ENCODE results near the gene FGF22. TPM values are rescaled to one million over a fixed set of nuclear protein-coding genes. Genes with fewer than 3 reads are reported as not detected.
A peak's percentile ranks its signal among the peaks of the same experiment; 100 is the strongest.

FGF22 gene
- total and polyA plus RNA-seq, 9 donors = 0.23 to 4.4 (median 2.3) TPM; not detected in 1

DNA sequence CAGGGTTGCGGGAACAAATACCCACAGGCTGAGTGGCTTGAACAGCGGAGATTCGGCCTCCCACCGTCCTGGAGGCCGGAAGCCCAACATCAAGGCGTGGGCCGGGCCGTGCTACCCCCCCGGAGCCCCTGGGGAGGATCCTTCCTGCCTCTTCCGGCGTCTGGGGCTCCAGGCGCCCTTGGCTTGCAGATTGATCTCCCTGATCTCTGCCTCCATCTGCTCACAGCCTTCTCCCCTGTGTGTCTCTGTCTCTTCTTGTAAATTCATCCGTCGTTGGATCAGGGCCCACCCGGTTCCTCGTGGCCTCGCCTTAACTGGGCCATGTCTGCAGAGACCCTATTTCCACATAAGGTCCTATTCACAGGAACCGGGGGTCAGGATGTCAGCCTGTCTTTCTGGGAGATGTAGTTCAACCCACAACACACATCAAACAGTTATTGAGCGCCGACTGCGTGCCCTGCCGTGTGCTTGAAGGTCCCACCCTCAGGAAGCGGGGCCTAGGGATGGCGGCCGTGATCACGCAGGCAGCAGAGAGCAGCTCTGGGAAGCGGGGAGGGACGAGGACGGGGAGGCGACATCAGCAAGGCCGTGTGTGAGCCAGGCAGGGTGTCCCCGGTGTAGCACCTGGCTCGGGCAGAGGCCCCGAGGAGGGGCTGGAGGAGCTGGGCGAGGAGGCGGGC is 28.7 kb upstream of the FGF22 start:
- 32 to 36% (median 32%) methylated on average over 36 of the region's 36 CpGs for WGBS, 3 donors
- DNase-seq = peak in 4 of 5 donors; percentile 52 to 86 (median 71)
- no peak overlapping the region for H3K27ac ChIP-seq

DNA sequence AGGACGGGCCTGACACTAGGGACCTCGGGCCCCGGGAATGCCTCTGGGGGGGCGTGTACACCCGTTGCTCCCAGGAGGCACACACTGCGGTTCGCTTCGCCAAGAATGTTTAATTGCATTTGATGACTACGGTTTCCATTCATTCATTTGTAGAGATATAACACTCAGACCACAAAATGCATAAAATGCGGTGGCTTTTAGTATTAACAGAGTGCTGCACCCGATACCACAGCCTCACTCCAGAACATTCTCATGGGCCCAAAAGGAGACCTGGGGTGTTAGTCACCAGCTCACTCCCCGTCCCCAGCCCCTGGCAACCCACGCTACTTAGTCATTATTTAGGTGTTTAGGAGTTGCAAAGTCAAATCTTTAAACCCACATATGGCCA is 28.2 kb upstream of the FGF22 start:
- Histone ChIP-seq H3K4me1 (ENCODE audit: insufficient read depth) (peaks cover 9% of the 10 kb centered on the region), H3K4me3 (no peak overlapping the region), H3K27me3 (no peaks in the 10 kb centered on the region), H3K9me3 (no peaks in the 10 kb centered on the region), H3K27ac (no peak overlapping the region), H3K36me3 (no peaks in the 10 kb centered on the region)
- DNase-seq = no peak
- 44 to 53% (median 48%) methylated on average over 13 of the region's 13 CpGs for WGBS, 3 donors
- intact Hi-C loops (cut with DNase I) = no loop called here
- TF ChIP-seq EP300 (IDR thresholded peaks at IDR 0.05) (no peak), POLR2A (IDR thresholded peaks at IDR 0.05) (no peak)
- TF ChIP-seq, protein P1, sequence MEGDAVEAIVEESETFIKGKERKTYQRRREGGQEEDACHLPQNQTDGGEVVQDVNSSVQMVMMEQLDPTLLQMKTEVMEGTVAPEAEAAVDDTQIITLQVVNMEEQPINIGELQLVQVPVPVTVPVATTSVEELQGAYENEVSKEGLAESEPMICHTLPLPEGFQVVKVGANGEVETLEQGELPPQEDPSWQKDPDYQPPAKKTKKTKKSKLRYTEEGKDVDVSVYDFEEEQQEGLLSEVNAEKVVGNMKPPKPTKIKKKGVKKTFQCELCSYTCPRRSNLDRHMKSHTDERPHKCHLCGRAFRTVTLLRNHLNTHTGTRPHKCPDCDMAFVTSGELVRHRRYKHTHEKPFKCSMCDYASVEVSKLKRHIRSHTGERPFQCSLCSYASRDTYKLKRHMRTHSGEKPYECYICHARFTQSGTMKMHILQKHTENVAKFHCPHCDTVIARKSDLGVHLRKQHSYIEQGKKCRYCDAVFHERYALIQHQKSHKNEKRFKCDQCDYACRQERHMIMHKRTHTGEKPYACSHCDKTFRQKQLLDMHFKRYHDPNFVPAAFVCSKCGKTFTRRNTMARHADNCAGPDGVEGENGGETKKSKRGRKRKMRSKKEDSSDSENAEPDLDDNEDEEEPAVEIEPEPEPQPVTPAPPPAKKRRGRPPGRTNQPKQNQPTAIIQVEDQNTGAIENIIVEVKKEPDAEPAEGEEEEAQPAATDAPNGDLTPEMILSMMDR (IDR thresholded peaks at IDR 0.05) = no peak

More for the DNA sequence above, 28.7 kb upstream of the FGF22 start:
- Histone ChIP-seq H3K4me1 (ENCODE audit: insufficient read depth) (peaks cover 5% of the 10 kb centered on the region), H3K4me3 (peak overlapping the region; percentile 7), H3K36me3 (no peaks in the 10 kb centered on the region), H3K27me3 (no peaks in the 10 kb centered on the region), H3K9me3 (no peaks in the 10 kb centered on the region)
- intact Hi-C loops (cut with DNase I) = no loop called here
- no peak for TF ChIP-seq EP300 (IDR thresholded peaks at IDR 0.05)
- TF ChIP-seq, protein P1 (IDR thresholded peaks at IDR 0.05) = no peak
- no peak for TF ChIP-seq POLR2A (IDR thresholded peaks at IDR 0.05)

DNA sequence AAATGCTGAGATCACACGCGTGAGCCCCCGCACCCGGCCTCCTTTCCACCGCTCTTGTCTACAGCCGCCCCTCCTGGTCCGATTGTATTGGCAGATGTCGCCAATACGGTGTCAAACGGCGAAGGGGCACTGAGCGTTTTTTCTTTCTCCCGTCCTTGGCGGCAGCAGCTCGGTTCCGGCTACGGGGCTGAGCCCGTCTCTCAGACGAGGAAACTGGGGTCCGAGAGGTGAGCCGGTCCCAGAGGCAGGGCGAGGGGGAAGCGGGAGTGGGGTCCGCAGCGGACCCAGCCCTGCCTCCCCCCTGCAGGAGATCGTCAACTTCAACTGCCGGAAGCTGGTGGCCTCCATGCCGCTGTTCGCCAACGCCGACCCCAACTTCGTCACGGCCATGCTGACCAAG is 26.7 kb upstream of the FGF22 start:
- TF ChIP-seq, protein P1 (IDR thresholded peaks at IDR 0.05) = no peak
- TF ChIP-seq POLR2A (IDR thresholded peaks at IDR 0.05) (no peak), EP300 (IDR thresholded peaks at IDR 0.05) (no peak)
- H3K27ac ChIP-seq = no peak overlapping the region
- intact Hi-C loops (cut with DNase I) = no loop called here
- no peaks in the 10 kb centered on the region for H3K27me3 ChIP-seq
- H3K4me1 ChIP-seq (ENCODE audit: insufficient read depth) = peaks cover 9% of the 10 kb centered on the region
- no peak for DNase-seq
- H3K36me3 ChIP-seq = no peaks in the 10 kb centered on the region
- H3K9me3 ChIP-seq = no peaks in the 10 kb centered on the region
- no peak overlapping the region for H3K4me3 ChIP-seq
- 87 to 89% (median 88%) methylated on average over 33 of the region's 33 CpGs for WGBS, 3 donors

DNA sequence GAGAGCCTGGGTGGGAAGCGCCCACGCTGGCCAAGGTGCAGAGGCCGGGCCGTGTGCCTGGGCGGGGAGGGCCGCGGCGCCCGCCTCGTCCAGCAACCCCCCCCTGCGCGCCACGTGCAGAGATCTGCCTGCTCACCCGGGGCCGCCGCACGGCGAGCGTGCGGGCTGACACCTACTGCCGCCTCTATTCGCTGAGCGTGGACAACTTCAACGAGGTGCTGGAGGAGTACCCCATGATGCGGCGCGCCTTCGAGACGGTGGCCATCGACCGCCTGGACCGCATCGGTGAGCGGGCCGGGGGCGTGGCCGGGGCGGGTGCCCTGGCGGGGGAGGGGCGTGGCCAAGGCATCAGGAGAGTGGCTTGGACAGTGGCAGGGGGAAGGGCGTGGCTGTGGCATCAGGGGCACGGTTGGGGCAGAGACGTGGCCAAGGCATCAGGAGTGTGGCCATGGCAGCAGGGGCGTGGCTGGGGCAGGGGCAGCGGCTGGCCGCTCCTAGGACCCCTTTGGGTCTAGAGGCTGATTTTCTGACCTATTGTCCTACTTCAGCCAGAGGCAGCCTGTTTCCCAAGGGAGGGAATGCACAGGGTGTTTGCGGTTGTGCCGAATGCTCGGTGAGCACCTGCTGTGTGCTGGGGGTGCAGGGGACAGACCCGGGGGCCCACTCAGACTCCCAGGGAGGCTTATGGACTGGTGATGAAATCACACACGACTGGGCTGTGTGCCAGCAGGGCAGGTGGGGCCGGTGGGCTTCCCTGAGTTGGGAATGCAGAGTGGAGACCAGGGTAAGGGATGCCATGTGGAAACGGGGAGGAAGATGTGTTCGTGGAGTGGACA is 25.7 kb upstream of the FGF22 start:
- H3K36me3 ChIP-seq = no peaks in the 10 kb centered on the region
- H3K27me3 ChIP-seq = no peaks in the 10 kb centered on the region
- no peak overlapping the region for H3K27ac ChIP-seq
- H3K4me1 ChIP-seq (ENCODE audit: insufficient read depth) = peaks cover 9% of the 10 kb centered on the region
- no peaks in the 10 kb centered on the region for H3K9me3 ChIP-seq
- TF ChIP-seq POLR2A (IDR thresholded peaks at IDR 0.05) = no peak
- TF ChIP-seq, protein P1 (IDR thresholded peaks at IDR 0.05) = no peak
- TF ChIP-seq EP300 (IDR thresholded peaks at IDR 0.05) = no peak
- WGBS, 3 donors = 76 to 81% (median 78%) methylated on average over 53 to 54 of the region's 54 CpGs
- no peak for DNase-seq
- intact Hi-C loops (cut with DNase I) = no loop called here
- no peak overlapping the region for H3K4me3 ChIP-seq

All from ovary (tissue), 9 donors.